HG03439 (cell line): ENCODE data around the gene KANK3.

ENCODE experiments used
- ATAC-seq: cut with Tn5 transposase; IDR thresholded peaks from one replicate; pipeline ENCODE4 v1.9.1; 2021; ENCODE audit warnings: mild to moderate bottlenecking, moderate library complexity; ENCODE audit not compliant: unreplicated experiment

The KANK3 gene

DNA sequence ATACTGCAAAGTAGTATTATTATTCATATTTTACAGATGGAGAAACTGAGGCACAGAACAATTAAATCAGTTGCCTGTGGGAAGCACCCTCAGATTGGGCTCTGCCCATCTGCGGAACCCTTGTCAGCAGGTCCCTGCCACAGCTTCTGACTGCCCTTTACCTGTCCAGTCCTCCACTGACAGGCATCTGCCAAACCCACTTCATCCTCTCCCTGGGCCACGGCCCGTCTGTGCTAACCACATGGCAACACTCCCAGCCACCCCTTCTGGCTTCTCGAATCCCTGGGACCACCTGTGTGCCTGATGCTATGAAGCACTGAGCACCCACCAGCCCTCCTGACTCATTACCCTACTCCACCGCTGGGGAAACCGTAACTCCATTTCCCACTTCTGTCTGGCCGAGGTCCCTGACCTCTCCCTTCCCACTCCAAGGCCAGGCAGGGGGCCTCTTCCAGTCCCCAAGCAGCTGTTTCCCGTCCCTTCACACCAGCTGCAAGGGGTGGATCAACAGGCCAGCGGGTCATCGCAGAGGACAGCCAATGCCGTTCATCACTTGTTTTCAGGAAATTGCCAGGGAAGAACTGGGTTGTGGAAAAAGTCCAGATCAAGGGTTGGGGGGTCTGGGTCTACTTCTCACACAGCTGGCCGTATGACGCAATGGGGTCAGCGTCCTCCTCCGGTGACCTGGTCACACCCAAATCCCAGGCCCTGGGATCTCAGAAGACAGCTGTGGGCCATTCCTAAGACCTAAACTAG, 2.5 kb downstream of the KANK3 start:
- no peak for ATAC-seq

DNA sequence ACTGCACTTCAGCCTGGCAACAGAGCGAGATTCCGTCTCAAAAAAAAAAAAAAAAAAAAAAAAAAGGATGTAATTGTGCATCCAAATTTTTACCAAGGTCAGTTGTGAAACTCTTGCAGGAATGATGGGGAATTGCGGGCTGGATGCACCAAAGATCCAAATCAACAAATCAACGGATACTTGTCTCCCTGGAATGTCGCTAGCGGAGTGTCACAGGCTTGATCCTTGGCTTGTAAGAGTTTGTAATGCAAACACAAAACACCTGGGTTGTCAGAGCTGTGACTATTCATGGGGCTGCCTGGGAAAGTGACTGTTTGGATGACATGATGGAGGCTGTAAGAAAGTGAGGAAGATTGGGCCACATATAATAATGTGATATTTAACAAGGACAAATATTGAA, 4.2 kb downstream of the KANK3 start:
- ATAC-seq = no peak

DNA sequence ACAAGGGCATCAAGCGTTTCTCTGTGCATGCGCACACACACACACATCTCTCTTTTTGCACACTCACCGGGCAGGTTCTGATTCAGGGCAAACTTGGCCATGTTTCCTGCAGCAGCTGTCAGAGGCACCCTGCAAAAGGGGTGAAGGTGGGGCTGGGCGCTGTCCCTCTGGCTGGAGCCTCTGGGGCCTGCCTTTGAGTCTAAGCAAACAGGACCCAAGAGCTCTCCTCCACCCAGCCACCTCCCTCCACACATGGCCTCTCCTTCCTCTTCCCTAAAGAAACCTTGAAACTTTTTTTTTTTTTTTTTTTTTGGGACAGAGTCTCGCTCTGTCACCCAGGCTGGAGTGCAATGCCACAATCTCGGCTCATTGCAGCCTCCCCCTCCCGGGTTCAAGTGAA, 5.3 kb downstream of the KANK3 start:
- no peak for ATAC-seq

DNA sequence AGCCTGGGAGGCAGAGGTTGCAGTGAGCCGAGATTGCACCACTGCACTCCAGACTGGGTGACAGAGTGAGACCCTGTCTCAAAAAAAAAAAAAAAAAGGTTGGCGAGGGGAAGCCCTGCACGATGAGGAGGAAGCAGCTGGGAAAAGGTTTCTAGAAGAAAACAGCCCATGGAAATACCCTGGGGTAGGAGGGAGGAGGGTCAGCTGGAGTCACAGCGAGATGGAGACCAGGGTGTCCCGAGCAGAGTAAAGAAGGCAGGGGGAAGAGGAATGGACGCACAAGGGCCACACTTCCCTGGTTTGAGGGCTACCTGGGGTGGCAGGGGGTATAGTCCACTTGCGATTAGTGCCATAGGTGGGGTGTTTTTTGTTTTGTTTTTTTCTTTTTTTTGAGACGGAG, 6.4 kb downstream of the KANK3 start:
- ATAC-seq = no peak

DNA sequence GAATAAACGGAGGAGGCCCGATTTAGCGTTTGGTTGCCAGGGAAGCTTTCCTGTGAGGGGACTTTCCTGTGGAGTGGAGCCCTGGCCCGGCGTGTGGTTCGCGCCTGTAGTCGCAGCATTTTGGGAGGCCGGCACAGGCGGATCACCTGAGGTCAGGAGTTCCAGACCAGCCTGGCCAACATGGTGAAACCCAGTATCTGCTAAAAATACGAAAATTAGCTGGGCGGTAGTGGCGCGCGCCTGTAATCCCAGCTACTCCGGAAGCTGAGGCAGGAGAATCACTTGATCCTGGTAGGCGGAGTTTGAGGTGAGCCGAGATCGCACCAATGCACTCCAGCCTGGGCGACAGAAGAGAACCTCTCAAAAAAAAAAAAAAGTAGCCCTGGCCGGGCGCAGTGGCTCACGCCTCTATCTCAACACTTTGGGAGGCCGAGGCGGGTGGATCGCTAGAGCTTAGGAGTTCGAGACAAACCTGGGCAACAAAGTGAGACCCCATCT, 6.9 kb downstream of the KANK3 start:
- ATAC-seq = no peak

DNA sequence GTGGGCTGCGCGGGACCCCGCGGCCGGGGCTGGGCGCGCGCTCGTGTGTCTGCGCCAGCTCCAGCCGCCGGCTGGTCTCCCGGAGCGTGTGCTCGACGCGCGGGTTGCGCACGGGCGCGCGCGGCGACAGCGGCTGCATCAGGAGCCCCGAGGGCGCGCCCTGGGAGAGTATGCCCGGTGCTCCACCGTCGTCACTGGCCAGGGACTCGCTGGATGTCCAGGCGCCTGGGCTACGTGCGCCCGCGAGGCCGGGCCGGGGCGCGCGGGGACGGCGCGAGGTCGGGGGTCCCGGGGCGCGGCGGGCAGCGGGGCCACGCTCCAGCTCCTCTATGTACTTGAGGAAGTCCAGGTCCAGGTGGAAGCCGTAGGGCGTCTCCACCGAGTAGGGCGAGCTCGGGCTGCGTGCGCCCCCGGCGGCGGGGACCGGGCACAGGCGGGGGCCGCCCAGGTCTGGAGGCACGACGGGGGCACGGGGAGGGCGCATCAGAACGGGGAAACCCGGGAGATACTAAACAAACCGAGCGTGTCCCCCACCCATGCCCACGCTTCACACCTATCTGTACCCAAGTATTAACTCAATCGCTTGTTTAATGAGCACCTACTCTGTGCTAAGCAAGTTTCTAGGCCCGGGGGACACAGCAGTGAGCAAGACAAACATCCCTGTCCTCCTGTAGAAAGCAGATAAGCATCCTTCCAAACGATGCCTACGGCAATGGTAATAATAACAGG, 7.6 kb downstream of the KANK3 start:
- ATAC-seq = peak; percentile 39

DNA sequence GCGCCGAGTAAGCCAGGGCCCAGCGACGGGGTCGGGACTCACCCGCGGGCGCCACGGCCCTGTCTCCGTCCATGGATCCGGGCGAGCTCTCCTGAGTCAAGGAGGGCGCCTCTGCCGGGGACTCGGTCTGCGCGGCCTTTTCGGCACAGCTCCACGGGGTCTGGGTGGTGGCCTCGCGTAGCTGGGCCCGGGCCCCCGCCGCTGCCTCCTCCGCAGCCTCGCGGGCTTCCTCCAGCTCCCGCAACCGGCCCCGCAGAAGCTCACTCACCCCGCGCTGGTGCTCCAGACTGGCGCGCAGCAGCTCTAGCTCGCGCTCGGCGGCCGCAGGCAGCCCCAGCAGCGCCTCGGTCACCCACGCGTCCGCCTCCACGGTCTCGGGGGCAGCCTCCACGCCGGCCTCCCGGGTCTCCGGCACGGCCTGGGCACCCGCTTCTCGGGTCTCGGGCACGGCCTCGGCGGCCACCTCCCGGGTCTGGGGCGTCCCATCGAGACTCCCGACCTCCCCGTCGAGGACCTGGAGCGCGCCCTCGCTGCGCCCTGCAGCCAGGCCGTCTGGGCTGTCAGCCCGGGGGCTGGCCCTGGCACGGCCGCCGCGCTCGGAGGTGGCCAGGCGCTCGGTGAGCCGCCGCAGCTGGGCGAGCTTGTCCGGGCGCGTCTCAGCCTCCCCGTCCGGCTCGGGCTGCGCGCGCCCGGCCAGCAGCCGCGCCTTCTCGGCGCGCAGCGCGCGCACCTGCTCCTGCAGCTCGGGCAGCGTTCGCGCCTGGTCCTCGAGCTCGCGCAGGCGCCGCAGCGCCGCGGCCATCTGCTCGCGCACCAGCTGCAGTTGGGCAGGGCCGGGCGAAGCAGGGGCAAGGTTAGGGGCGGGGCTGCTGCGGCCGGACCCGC, 8.4 kb downstream of the KANK3 start:
- ATAC-seq = peak; percentile 56

DNA sequence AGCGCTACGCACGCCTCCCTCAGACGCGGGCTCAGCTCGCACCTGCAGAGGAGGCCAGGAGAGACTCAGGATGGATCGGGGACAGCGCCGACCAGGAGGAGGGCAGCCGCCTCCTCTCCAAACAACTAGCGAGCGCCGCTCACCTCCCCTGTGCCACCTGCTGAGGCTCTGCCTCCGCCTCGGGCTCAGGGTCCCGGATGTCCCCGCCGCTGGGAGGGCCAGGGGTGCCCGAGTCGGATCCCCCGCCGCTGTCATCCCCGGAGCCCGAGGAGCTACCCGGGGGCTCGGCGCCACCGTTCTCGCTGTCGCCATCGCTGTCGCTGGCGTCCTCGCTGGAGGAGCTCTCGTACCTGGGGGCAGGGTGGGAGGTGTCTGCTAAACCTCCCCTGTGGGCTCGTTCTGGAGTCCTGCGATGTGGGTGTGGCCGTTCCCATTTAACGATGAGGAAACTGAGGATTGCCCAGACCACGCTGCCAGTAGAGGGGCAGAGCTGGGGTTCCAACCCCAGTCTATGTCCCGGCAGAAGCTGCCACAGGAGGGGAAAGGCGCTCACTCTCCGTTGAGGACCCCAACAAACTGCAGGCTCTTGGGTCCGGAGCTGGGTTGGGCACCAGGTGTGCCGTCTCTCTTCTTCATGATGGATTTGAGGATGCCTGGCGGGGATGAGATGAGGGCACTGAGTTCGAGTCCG, 9.2 kb downstream of the KANK3 start:
- ATAC-seq = no peak

DNA sequence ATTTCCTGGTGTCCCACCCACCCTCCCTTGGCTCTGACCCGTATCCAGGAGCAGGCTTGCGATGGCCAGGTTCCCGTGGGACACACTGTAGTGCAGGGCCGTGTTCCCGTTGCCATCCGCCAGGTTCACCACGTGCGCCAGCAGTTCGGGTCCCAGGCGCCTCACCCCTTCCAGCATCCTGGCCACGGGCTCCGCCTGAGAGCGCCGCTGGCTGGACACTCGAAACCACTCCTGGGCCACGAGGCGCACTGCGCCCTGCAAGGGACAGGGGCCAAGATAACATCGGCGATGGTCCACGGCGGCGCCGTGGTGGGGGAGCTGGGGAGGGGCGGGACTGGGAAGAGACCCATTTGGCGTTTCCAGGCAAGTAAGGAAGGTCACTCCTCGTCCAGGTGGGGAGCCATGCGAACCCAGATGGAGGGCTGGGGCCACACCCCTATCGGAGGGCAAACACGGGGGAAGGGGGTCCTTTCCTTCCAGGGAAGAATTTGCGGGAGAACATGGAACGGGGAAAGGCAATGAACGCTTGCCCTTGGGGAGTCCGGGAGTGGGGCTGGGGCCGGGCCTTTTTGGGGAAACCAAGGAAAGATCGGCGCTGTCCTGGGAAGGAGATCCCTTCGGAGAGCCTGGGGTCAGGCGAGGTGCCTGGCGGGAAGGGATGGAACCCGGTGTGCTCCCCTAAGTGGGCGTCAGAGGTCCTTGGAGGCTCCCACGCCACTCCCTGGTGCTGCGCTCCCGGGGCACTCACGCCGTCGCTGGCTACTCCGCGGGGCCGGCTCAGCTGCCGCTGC, 9.9 kb downstream of the KANK3 start:
- no peak for ATAC-seq

DNA sequence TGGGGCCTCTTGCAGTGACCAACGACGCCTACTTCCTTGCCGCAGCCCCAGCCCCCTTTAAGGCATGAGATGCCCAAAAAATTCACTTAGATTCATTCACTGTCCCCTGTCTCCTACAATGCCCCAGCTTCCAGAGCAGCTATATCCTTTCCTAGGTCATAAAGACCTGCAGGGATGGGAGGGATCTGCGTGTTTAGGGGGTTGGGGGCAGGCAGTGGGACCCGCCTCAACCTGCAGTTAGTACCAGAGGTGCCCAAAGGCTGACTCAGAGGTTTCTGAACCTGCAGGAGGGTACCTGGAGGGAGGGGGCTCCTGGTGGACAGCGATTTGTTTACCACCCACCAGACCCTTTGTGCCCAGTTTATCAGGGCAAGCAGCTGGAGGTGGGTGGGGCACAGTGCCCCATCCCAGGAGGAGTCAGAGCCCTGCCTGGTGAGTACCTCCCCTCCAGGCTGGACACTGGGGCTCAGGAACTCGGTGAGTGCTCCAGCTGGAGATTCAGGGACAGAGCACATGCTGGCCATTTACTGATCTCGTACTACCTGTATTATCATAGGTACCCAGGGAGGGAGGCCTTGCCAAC, 11.7 kb downstream of the KANK3 start:
- ATAC-seq = no peak

DNA sequence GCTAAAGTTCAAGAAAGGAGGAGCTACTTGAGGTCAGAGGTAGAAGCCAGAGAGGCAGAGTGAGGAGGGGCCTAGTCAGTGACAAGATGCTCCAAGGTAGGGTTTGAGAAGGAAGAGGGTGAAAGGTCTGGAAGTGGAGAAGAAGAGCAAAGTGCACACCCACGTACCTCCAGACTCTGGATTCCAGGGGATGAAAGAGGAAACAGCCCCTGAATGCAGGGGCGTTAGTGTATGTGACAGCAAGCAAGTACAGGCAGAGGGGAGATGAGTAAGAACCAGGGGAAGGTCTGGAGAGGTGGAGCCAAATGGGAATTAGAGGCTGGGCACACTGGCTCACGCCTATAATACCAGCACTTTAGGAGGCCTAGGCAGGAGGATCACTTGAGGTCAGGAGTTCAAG, 13.1 kb downstream of the KANK3 start:
- ATAC-seq = no peak

DNA sequence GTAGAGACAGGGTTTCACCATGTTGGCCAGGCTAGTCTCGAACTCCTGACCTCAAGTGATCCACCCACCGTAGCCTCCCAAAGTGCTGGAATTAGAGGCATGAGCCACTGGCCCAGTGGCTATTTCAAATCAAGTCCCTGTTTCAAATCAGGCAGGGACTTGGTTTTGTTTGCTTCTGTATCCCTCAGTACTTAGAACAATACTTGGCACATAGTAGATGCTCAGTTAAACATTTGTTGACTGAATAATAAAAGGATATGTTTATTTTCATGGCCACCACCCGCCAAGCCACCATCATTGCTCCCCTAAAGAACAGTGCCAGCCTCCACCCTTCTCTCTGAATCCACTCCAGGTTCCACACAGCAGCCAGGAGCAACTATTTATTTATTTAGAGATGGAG, 17.6 kb downstream of the KANK3 start:
- ATAC-seq = no peak

DNA sequence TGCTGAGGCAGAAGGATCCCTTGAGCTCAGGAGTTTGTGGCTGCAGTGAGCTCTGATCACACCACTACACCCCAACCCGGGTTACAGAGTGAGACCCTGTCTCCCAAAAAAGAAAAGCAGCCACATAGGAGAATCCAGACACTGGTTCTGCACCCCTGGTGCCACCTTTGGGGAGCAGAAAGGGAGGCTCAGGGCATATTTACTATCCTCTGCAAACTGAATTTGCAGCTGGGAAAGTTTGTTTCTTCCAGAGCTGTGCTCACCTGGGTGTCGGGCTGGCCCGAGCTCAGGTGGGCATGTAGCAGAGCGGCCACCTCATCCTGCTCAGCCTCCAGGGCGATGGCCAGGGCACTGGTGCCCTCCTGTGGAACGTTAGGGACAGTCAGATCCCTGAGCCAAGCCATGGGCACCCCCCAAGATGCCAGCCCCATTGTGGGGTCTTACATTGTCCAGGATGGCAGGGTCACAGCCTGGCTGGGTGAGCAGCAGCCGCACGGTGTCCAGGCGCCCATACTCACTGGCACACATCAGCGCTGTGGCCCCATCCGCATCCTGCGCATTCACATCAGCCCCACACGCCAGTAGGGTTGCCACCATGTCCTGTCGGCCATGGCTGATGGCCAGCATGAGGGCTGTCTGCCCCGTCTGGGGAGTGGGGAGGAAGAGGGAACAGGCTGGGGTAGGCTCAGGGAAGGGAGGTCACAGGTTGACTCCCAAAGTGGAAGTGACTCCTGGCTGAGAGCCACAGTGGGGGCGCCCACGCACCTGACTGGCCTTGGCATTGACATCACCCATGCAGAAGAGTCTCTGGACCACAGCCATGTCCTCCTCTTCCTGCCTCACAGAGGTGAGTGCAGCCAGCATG, 18.6 kb downstream of the KANK3 start:
- no peak for ATAC-seq

DNA sequence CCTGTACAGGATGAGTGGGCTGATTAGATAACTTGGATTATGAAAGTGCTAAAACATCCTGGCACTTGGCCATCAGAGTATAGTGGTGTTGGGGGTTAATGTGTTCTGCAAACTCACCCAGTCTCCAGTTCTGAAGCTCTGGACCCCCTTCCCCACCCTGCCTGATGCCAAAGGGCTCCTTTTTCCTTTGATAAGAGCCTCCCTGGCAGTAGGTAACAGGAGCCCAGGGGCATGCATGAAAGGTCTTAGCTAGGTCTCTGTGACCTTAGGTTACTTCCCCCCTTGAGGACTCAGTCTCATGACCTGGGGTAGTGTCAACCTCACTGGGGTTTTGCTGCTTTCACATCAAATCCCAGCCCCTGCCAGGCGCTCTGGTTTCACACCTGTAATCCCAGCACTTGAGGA, 19.3 kb downstream of the KANK3 start:
- ATAC-seq = no peak

DNA sequence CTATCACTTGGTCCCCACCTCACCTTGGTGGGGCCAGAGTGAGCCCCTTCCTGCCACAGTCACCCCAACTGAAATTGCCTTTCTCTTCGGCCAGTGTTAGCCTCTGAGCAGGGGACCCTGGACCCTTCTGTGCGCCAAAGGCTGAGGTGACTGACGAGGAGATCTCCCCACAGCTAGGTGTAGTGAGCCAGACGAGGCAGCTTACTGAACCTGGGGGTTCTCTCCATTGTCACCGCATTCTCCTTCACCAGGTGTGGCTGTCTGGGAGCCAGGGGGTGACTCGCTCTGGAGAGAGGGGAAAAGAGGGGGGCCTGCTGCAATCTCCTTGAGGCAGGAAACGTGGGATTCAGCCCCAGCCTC, 20.4 kb downstream of the KANK3 start:
- ATAC-seq = no peak

DNA sequence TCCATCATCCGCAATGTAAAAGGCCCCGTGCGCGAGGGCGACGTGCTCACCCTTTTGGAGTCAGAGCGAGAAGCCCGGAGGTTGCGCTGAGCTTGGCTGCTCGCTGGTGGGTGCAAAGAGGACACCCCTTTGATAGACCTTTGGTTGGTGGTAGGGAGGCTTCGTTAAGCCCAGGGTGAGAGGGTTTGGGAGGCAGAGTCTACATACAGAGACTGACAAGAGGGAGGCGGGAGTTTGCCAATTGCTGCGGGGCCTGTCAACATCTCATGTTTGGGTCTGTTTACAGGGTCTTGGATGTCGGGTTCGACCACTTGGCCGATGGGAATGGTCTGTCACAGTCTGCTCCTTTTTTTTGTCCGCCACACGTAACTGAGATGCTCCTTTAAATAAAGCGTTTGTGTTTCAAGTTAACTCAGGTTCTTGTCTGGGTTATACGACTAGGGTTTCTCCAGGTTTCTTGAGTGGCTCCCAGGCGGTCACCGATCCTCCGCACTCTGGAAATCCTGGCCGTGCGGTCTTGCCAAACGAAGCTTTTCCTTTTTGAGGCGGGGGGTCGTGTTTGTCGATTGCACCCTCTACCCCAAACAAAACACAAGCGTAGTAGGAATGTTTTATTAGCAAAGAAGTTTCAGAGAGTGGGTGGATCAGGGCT, 20.9 kb downstream of the KANK3 start:
- no peak for ATAC-seq

DNA sequence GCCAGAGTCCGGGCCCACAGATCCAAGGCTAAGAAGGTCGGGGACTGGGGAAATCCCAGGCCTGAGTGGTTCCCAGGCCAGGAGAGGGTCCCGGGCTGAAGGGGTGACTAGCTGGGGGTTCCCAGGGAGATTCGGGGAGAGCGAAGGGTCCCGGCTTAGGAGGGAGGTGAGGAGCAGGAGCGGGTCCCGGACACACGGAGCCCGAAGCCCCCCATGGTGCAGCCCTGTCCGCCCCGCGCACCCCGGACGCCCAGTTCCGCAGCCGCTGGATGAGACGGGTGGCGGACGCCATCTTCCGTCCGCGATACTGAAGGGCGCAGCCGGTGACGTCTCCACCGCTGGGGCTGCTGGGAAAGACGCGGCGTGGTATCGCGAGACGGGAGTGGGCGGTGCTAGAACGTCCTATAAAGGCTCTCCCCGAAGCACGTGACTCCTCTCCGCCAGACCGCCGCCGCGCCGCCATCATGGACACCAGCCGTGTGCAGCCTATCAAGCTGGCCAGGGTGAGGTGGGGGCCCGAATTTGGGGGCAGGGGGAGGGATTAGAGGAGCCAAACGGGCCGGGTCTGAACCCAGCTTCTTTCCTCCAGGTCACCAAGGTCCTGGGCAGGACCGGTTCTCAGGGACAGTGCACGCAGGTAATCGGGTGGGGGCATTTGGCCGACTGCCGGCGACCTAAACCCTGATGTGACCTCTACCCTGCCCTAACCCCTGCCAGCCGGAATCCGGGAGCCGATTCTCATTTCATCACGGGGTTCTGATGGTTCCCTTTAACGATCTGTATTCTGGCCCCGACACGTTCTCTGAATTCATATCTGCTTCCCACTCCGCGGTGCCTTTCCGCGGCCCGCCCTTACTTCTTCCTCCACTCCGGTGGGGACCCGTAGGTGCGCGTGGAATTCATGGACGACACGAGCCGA, 21.7 kb downstream of the KANK3 start, which contains the start of the genes NDUFA7 and RPS28:
Gene NDUFA7 (minus strand): TSS at position 309 of the 919 bp plus-strand sequence. CDS start 17 bp downstream, at position 292.
Gene RPS28 (plus strand): TSS at position 430 of the 919 bp plus-strand sequence. CDS start 35 bp downstream, at position 465.
- ATAC-seq = peak; percentile 84
